Measurements from ENCODE around the gene CENPE.
A peak's percentile ranks its signal among the peaks of the same experiment; 100 is the strongest.

The CENPE gene

GRCh38 chr4:103118166-103118565 lies 80.0 kb downstream of the CENPE start:
- DNase-seq, result no peak

GRCh38 chr4:103111598-103111997 lies 86.5 kb downstream of the CENPE start:
- no peak for DNase-seq

- DNase-seq, result no peak
Observed at GRCh38 chr4:103108542-103108941, 89.6 kb downstream of the CENPE start.

- DNase-seq, result no peak
Observed at GRCh38 chr4:103105558-103106356, 92.4 kb downstream of the CENPE start.

GRCh38 chr4:103104886-103105285 lies 93.3 kb downstream of the CENPE start:
- DNase-seq, result no peak

GRCh38 chr4:103100691-103101090 lies 97.5 kb downstream of the CENPE start:
- no peak for DNase-seq

- DNase-seq, result peak; percentile 81 to 95 (median 95)
Observed at GRCh38 chr4:103099691-103100392, 98.3 kb downstream of the CENPE start, which contains the start of gene BDH2. TSS of gene BDH2 (minus strand) at chr4:103099834. CDS start at chr4:103096254, 3,580 bp downstream.

- DNase-seq, result peak in 2 of 3 donors; percentile 16 to 21
Observed at GRCh38 chr4:103098756-103099440, 99.2 kb downstream of the CENPE start.

- no peak for DNase-seq
Observed at GRCh38 chr4:103098341-103098740, 99.8 kb downstream of the CENPE start.

- DNase-seq, result no peak
Observed at GRCh38 chr4:103097112-103097511, 101.0 kb downstream of the CENPE start.

GRCh38 chr4:103095080-103095479 lies 103.1 kb downstream of the CENPE start:
- no peak for DNase-seq

- DNase-seq, result peak in 2 of 3 donors; percentile 30 to 38
Observed at GRCh38 chr4:103092245-103092644, 105.9 kb downstream of the CENPE start.

GRCh38 chr4:103091601-103092223 lies 106.4 kb downstream of the CENPE start:
- DNase-seq, result peak; percentile 72 to 78 (median 75)

GRCh38 chr4:103089481-103089880 lies 108.7 kb downstream of the CENPE start:
- no peak for DNase-seq

GRCh38 chr4:103086551-103086950 lies 111.6 kb downstream of the CENPE start:
- peak; percentile 46 to 63 (median 51) for DNase-seq

GRCh38 chr4:103085555-103086196 lies 112.5 kb downstream of the CENPE start:
- no peak for DNase-seq

GRCh38 chr4:103079621-103080020 lies 118.5 kb downstream of the CENPE start:
- DNase-seq, result no peak

GRCh38 chr4:103076747-103077347 lies 121.3 kb downstream of the CENPE start, which contains the start of gene SLC9B2:
TSS of gene SLC9B2 (minus strand) at chr4:103076761. CDS start at chr4:103067550, 9,211 bp downstream.
- peak in 2 of 3 donors; percentile 57 to 74 for DNase-seq

GRCh38 chr4:103075894-103076746 lies 122.0 kb downstream of the CENPE start:
- DNase-seq, result peak; percentile 52 to 66 (median 58)

- DNase-seq, result no peak
Observed at GRCh38 chr4:103075435-103075893, 122.7 kb downstream of the CENPE start.

Data from suppressor macrophage treated with lipopolysaccharide for 1 hour (primary cell).